Cardiac muscle cell (in vitro differentiated cells and primary cell): ENCODE data around the gene NIM1K. TPM values are rescaled to one million over a fixed set of nuclear protein-coding genes. Genes with fewer than 3 reads are reported as not detected.
"Not testable (repeated sequence)": the region's sequence is repeated elsewhere in the genome, so short reads cannot be mapped to it uniquely, and the experiment has no call there.

Experiments
- DNase-seq, 2 donors: peaks; one replicate each; pipeline versions ENCODE4 v3.0.0 to v3.0.0-alpha.2; 2010 to 2017; ENCODE audit warnings: low read depth in 1 of 2, low spot score in 1 of 2
- H3K27ac ChIP-seq: fragments of 200-600 bp; sonication (generic); 2 replicates; pipeline ENCODE4 v1.5.1; 2016
- H3K27me3 ChIP-seq: fragments of 200-600 bp; sonication (generic); 2 replicates; pipeline ENCODE4 v1.6.0; 2016; ENCODE audit warnings: control low read depth
- H3K36me3 ChIP-seq: fragments of 200-600 bp; sonication (generic); 2 replicates; pipeline ENCODE4 v1.5.1; 2016; ENCODE audit warnings: control low read depth
- H3K4me1 ChIP-seq: fragments of 200-600 bp; sonication (generic); 2 replicates; pipeline ENCODE4 v1.8.1; 2017; ENCODE audit warnings: low read depth, mild to moderate bottlenecking, mixed run types
- H3K4me3 ChIP-seq: fragments of 200-600 bp; sonication (generic); 2 replicates; pipeline ENCODE4 v1.5.1; 2016; ENCODE audit warnings: mild to moderate bottlenecking
- H3K9me3 ChIP-seq: fragments of 200-600 bp; sonication (generic); 2 replicates; pipeline ENCODE4 v1.5.1; 2017; ENCODE audit warnings: low read depth, mild to moderate bottlenecking, control low read depth
- polyA plus RNA-seq: library from polyadenylated mRNA; unstranded; fragments of >200 nt; fragmentation: Nextera tagmentation; extraction: Ambion mirVana; gene quantifications from 2 replicates; pipeline ENCODE4 v1.2.1, GENCODE V29; 2016
- total RNA-seq: library from RNA; depleted of rRNA; stranded (reverse); fragments of >200 nt; gene quantifications from 2 replicates; pipeline ENCODE4 v1.2.3, GENCODE V29; 2016
- TF ChIP-seq, protein P1 (sequence below): IDR thresholded peaks from 2 replicates; pipeline ENCODE4 v1.5.1; 2012; ENCODE audit warnings: low read depth, mild to moderate bottlenecking, low read length

Gene NIM1K
- total and polyA plus RNA-seq, 2 experiments from 2014 or later = 0.27 to 0.98 TPM

DNA sequence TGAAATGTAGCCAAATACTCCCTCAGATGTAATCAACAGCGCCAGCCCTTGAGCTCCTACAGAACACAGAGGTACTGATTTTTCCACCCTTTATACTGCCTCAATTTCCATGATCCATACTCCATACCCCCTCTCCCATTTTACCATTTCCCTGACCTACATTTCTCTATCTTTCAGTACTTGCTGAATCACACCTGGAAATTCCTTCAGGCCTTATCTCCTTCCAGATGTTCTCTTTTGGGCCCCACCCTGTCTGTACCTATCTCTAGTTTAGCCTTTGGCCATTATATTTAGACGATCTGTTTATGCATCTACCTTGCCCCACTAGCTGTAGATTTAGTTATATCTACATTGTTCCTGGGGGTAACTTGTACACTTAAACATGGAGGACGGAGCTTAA lies 5.5 kb downstream of the NIM1K start:
- no peak for DNase-seq
- Histone ChIP-seq H3K27ac (no peak overlapping the region), H3K27me3 (peaks cover 14% of the 10 kb centered on the region), H3K4me3 (no peak overlapping the region), H3K9me3 (no peaks in the 10 kb centered on the region), H3K36me3 (no peaks in the 10 kb centered on the region), H3K4me1 (peaks cover 14% of the 10 kb centered on the region)
- TF ChIP-seq, protein P1, sequence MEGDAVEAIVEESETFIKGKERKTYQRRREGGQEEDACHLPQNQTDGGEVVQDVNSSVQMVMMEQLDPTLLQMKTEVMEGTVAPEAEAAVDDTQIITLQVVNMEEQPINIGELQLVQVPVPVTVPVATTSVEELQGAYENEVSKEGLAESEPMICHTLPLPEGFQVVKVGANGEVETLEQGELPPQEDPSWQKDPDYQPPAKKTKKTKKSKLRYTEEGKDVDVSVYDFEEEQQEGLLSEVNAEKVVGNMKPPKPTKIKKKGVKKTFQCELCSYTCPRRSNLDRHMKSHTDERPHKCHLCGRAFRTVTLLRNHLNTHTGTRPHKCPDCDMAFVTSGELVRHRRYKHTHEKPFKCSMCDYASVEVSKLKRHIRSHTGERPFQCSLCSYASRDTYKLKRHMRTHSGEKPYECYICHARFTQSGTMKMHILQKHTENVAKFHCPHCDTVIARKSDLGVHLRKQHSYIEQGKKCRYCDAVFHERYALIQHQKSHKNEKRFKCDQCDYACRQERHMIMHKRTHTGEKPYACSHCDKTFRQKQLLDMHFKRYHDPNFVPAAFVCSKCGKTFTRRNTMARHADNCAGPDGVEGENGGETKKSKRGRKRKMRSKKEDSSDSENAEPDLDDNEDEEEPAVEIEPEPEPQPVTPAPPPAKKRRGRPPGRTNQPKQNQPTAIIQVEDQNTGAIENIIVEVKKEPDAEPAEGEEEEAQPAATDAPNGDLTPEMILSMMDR = no peak

DNA sequence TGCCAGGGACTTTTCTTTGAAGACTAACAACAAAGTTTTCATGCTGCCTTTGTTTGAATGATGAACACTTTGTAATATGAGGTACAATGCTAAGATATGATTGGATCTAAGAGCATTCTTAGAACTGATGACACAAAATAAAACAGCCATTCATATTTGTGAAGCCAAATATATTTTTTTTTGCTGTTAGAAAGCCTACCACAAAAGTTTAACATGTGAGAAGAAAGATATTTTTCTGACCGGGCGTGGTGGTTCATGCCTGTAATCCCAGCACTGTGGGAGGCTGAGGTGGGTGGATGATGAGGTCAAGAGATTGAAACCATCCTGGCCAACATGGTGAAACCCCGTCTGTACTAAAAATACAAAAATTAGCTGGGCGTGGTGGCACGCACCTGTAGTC lies 9.4 kb downstream of the NIM1K start:
- H3K27me3 ChIP-seq, H3K4me1 ChIP-seq, H3K9me3 ChIP-seq, H3K4me3 ChIP-seq, H3K27ac ChIP-seq, H3K36me3 ChIP-seq, DNase-seq: not testable (repeated sequence)

DNA sequence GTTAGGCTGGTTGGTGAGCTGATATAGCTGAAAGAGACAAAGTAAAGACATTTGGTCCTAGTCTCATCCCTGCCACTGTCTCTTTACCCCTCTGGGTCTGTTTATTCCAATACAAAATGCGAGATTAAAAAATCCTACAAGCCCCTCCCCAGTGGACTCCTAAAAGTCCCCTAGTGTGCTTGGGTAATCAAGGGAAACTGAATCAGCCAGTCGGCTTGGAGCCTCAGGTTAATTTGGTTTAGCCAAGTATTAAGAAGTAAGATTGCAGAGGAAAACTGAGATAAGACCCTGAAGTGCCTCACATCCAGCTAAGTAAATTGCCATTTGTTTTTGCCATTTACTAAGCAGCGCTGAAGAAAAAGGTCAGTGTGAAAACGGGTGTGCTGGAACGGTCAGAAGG lies 10.4 kb downstream of the NIM1K start:
- no peak overlapping the region for H3K4me3 ChIP-seq
- TF ChIP-seq, protein P1 = no peak
- peaks cover 8% of the 10 kb centered on the region for H3K4me1 ChIP-seq
- H3K9me3 ChIP-seq = no peaks in the 10 kb centered on the region
- no peak overlapping the region for H3K27ac ChIP-seq
- DNase-seq = no peak
- no peaks in the 10 kb centered on the region for H3K36me3 ChIP-seq
- H3K27me3 ChIP-seq = no peaks in the 10 kb centered on the region

DNA sequence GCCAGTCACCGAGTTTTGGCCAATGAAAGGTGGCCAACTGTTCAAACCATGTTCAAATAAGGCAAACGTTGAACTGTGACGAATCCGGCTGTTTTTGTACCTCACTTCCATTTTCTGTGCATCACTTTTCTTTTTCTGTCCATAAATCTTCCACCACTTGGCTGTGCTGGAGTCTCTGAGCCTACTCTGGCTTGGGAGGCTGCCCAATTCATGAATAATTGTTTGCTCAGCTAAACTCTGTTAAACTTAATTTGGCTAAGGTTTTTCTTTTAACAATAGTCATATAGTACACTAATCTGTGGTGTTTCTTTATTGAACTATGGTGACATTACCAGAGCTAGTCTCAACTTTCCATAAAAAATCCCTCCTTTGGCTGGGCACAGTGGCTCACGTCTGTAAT lies 11.3 kb downstream of the NIM1K start:
- H3K4me3 ChIP-seq = no peak overlapping the region
- H3K27ac ChIP-seq = no peak overlapping the region
- H3K4me1 ChIP-seq = peaks cover 8% of the 10 kb centered on the region
- no peaks in the 10 kb centered on the region for H3K36me3 ChIP-seq
- H3K9me3 ChIP-seq = no peaks in the 10 kb centered on the region
- DNase-seq = no peak
- H3K27me3 ChIP-seq = no peaks in the 10 kb centered on the region
- TF ChIP-seq, protein P1 = no peak

DNA sequence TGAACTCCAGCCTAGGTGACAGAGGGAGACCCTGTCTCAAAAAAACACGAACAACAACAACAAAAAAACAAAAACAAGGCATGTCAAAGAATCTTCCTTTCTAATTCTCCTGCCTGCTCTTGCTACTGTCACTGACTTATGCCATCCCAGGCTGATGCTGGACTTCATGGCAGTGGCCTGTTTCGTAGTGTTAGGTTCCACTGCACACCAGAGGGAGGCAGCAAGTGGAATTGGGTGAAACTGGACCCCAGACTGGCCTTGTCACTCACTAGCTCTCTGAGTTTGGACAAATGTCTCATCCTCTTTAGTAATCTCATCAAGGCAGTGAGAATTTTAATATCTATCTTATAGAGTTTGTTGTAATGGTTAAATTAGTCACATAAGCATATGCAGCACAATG lies 12.9 kb downstream of the NIM1K start:
- no peak for DNase-seq
- no peaks in the 10 kb centered on the region for H3K9me3 ChIP-seq
- H3K4me1 ChIP-seq = peaks cover 8% of the 10 kb centered on the region
- no peaks in the 10 kb centered on the region for H3K36me3 ChIP-seq
- TF ChIP-seq, protein P1 = no peak
- H3K27ac ChIP-seq = no peak overlapping the region
- H3K27me3 ChIP-seq = no peaks in the 10 kb centered on the region
- no peak overlapping the region for H3K4me3 ChIP-seq

DNA sequence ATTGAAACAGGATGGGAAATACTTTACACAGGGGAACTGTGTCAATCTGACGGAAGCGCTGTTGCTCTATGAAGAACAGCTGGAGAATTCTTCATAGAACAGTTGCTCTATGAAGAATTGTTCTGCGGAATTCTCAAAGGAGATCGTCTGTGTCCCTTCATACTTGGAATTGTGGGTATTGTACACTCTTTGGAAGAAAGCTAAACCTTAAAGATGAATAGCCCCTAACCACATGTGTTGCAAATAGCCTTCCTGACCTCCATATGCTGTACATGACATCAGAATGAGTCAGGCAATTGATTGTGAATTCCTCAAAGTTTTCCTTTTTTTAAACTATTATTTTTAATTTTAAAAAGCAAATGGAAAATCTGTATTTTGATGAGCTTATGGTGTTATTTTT lies 15.6 kb downstream of the NIM1K start:
- H3K4me1 ChIP-seq = peaks cover 2% of the 10 kb centered on the region
- H3K9me3 ChIP-seq = no peaks in the 10 kb centered on the region
- H3K4me3 ChIP-seq = no peak overlapping the region
- H3K27me3 ChIP-seq = no peaks in the 10 kb centered on the region
- no peaks in the 10 kb centered on the region for H3K36me3 ChIP-seq
- TF ChIP-seq, protein P1 = no peak
- no peak overlapping the region for H3K27ac ChIP-seq
- DNase-seq = peak in 1 of 2 donors; percentile 6
